ENCODE data around the gene PCNX1. TPM values are rescaled to one million over a fixed set of nuclear protein-coding genes. Genes with fewer than 3 reads are reported as not detected.

Gene PCNX1
- total and polyA plus RNA-seq, 9 of the 15 experiments (the other 6 are each of a cell fraction or from before 2014, with no cell fraction given): 0.30 to 4.5 (median 2.3) TPM

DNA sequence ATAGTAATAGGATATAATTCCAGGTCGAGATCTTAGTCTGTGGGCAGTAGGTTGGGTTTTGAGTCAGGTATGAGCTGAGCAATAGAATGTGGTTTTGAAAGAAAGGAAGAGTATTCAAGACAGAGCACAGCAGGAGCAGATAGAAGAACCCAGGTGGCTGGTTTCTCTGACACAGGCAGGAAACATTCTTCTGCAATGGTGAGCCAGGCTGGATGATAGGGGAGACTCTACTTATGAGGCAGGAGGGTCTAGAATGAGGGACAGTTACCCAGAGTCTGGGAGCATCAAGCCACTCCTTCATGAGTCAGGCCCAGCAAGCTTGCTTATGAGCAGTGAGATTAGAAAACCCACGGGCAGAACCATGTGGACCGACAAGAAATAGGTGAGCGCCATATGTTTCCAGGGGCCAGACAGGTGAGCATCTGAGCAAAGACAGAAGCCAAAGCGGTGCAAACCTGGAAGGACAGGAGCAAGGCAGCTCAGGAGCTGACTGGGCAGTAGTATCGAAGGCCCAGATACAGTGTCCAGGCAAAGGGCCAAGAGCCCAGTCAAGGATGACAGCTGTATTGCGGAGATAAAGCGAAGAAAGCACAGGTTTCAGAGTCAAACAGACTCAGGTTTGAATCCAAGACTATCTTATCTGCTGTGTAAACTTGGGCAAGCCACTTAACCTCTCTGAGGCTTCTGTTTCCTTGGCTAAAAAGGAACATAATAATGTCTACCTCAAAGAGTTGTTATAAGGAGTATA, 22.5 kb upstream of the PCNX1 start (continued):
- TF ChIP-seq, protein P1, sequence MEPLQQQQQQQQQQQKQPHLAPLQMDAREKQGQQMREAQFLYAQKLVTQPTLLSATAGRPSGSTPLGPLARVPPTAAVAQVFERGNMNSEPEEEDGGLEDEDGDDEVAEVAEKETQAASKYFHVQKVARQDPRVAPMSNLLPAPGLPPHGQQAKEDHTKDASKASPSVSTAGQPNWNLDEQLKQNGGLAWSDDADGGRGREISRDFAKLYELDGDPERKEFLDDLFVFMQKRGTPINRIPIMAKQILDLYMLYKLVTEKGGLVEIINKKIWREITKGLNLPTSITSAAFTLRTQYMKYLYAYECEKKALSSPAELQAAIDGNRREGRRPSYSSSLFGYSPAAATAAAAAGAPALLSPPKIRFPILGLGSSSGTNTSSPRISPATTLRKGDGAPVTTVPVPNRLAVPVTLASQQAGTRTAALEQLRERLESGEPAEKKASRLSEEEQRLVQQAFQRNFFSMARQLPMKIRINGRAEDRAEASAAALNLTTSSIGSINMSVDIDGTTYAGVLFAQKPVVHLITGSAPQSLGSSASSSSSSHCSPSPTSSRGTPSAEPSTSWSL (CRISPR knock-in tag; IDR thresholded peaks at IDR 0.05; ENCODE audit: borderline replicate concordance): no peak
- TF ChIP-seq ZNF561 (CRISPR knock-in tag; conservative IDR thresholded peaks at IDR 0.05): no peak
- TF ChIP-seq, protein P2, sequence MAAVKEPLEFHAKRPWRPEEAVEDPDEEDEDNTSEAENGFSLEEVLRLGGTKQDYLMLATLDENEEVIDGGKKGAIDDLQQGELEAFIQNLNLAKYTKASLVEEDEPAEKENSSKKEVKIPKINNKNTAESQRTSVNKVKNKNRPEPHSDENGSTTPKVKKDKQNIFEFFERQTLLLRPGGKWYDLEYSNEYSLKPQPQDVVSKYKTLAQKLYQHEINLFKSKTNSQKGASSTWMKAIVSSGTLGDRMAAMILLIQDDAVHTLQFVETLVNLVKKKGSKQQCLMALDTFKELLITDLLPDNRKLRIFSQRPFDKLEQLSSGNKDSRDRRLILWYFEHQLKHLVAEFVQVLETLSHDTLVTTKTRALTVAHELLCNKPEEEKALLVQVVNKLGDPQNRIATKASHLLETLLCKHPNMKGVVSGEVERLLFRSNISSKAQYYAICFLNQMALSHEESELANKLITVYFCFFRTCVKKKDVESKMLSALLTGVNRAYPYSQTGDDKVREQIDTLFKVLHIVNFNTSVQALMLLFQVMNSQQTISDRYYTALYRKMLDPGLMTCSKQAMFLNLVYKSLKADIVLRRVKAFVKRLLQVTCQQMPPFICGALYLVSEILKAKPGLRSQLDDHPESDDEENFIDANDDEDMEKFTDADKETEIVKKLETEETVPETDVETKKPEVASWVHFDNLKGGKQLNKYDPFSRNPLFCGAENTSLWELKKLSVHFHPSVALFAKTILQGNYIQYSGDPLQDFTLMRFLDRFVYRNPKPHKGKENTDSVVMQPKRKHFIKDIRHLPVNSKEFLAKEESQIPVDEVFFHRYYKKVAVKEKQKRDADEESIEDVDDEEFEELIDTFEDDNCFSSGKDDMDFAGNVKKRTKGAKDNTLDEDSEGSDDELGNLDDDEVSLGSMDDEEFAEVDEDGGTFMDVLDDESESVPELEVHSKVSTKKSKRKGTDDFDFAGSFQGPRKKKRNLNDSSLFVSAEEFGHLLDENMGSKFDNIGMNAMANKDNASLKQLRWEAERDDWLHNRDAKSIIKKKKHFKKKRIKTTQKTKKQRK (IDR thresholded peaks at IDR 0.05; ENCODE audit: borderline replicate concordance, low read depth, low read length): no peak
- no peak for TF ChIP-seq SP1 (CRISPR knock-in tag; IDR thresholded peaks at IDR 0.05)
- TF ChIP-seq KAT7 (CRISPR knock-in tag; IDR thresholded peaks at IDR 0.05; ENCODE audit: borderline replicate concordance): no peak
- no peak for TF ChIP-seq MAFK (IDR thresholded peaks at IDR 0.05; ENCODE audit: low read length)
- no peak for TF ChIP-seq MBD2 (IDR thresholded peaks at IDR 0.05; ENCODE audit: borderline replicate concordance, low read depth)
- no peak for TF ChIP-seq ZNF217 (CRISPR knock-in tag; IDR thresholded peaks at IDR 0.05)
- no peak for TF ChIP-seq ZBED1 (IDR thresholded peaks at IDR 0.05)
- TF ChIP-seq, protein P3, sequence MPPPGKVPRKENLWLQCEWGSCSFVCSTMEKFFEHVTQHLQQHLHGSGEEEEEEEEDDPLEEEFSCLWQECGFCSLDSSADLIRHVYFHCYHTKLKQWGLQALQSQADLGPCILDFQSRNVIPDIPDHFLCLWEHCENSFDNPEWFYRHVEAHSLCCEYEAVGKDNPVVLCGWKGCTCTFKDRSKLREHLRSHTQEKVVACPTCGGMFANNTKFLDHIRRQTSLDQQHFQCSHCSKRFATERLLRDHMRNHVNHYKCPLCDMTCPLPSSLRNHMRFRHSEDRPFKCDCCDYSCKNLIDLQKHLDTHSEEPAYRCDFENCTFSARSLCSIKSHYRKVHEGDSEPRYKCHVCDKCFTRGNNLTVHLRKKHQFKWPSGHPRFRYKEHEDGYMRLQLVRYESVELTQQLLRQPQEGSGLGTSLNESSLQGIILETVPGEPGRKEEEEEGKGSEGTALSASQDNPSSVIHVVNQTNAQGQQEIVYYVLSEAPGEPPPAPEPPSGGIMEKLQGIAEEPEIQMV (tag; conservative IDR thresholded peaks at IDR 0.05; ENCODE audit: low read depth): no peak
- TF ChIP-seq KAT2B (IDR thresholded peaks at IDR 0.05; ENCODE audit: low read depth, low read length): no peak
- no peak for TF ChIP-seq NFATC3 (IDR thresholded peaks at IDR 0.05)
- no peak for TF ChIP-seq ZSCAN29 (IDR thresholded peaks at IDR 0.05)
- no peak for TF ChIP-seq ZNF644 (tag; IDR thresholded peaks at IDR 0.05; ENCODE audit: low read depth)
- TF ChIP-seq, protein P4, sequence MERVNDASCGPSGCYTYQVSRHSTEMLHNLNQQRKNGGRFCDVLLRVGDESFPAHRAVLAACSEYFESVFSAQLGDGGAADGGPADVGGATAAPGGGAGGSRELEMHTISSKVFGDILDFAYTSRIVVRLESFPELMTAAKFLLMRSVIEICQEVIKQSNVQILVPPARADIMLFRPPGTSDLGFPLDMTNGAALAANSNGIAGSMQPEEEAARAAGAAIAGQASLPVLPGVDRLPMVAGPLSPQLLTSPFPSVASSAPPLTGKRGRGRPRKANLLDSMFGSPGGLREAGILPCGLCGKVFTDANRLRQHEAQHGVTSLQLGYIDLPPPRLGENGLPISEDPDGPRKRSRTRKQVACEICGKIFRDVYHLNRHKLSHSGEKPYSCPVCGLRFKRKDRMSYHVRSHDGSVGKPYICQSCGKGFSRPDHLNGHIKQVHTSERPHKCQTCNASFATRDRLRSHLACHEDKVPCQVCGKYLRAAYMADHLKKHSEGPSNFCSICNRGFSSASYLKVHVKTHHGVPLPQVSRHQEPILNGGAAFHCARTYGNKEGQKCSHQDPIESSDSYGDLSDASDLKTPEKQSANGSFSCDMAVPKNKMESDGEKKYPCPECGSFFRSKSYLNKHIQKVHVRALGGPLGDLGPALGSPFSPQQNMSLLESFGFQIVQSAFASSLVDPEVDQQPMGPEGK (CRISPR knock-in tag; IDR thresholded peaks at IDR 0.05; ENCODE audit: borderline replicate concordance): no peak
- no peak for TF ChIP-seq E2F3 (CRISPR knock-in tag; IDR thresholded peaks at IDR 0.05)
- TF ChIP-seq SRSF3 (IDR thresholded peaks at IDR 0.05; ENCODE audit: insufficient read depth, low read length): no peak
- TF ChIP-seq RBM25 (IDR thresholded peaks at IDR 0.05; ENCODE audit: low read depth, low read length, severe bottlenecking): peak; percentile 86
- peak; percentile 52; the same call in 1 of the 2 replicates for TF ChIP-seq PML (IDR thresholded peaks at IDR 0.05; ENCODE audit: low read length)
